K562 (cell line): Measurements from ENCODE around the gene RAP1GDS1. TPM values are rescaled to one million over a fixed set of nuclear protein-coding genes. Genes with fewer than 3 reads are reported as not detected.

Experiments used
- ATAC-seq: fragments of 200-7000 bp; cut with Tn5 transposase; 3 replicates; pipeline ENCODE4 v1.9.1; 2020; ENCODE audit warnings: moderate library complexity
- BruUV-seq: library from RNA; stranded (reverse); fragments of 400-500 nt; replicated peaks from 2 replicates; lab custom pipeline; 2021; lab: Mats Ljungman, UMichigan
- CTCF ChIA-PET: fragments of 300-600 bp; formaldehyde crosslinking; extraction: SDS; loops from one replicate; lab custom pipeline; 2021; ENCODE audit warnings: low intra/inter-chr PET ratio; lab: Yijun Ruan, JAX
- POLR2A ChIA-PET: fragments of 300-600, 350-650 bp; sonication (Branson Sonifier 250); formaldehyde crosslinking; extraction: SDS; loops from one replicate; lab custom pipeline; 2021; ENCODE audit warnings: antibody characterized with exemption, inconsistent platforms; lab: Yijun Ruan, JAX
- DNase-seq, 4 experiments: peaks; one replicate each; pipeline versions ENCODE4 v3.0.0 to v3.0.0-alpha.2; 2011 to 2018; ENCODE audit warnings: low spot score in 3 of 4, mixed read lengths in 3 of 4; ENCODE audit errors: extremely low read depth in 1 of 4
- FAIRE-seq: peaks from 2 replicates; lab custom pipeline; 2011; peaks lifted over from hg19 to GRCh38; lab: Jason Lieb, UNC
- H2AFZ ChIP-seq: 2 replicates; pipeline ENCODE4 v1.6.0; 2011; ENCODE audit warnings: low read depth, low read length, control low read depth, inconsistent platforms
- H3K27ac ChIP-seq: fragments of 200-600 bp; 3 replicates; pipeline ENCODE4 v1.8.0; 2011; ENCODE audit warnings: low read depth, mild to moderate bottlenecking, control low read depth, inconsistent platforms, low read length, moderate library complexity, mixed read lengths; ENCODE audit errors: extremely low read depth
- H3K27me3 ChIP-seq, 2 experiments: fragments of 300-600 bp in 1 of 2; 2 replicates in 1 of 2; 3 replicates in 1 of 2; pipeline versions ENCODE4 v1.6.0 to v1.8.0; 2011; ENCODE audit warnings: inconsistent platforms in 2 of 2, low read length in 2 of 2, mild to moderate bottlenecking in 1 of 2, mixed read lengths in 1 of 2, moderate library complexity in 1 of 2; ENCODE audit not compliant: control insufficient read depth in 2 of 2, insufficient read depth in 2 of 2
- H3K36me3 ChIP-seq: fragments of 300-600 bp; 3 replicates; pipeline ENCODE4 v1.8.0; 2011; ENCODE audit warnings: mild to moderate bottlenecking, low read length, inconsistent platforms; ENCODE audit not compliant: control insufficient read depth, insufficient read depth
- H3K4me1 ChIP-seq, 2 experiments: fragments of 200-600 bp in 1 of 2; replicated peaks in 1 of 2; 2 replicates in 1 of 2; 3 replicates in 1 of 2; pipeline versions ENCODE4 v1.5.1 to v1.8.0; 2011; ENCODE audit warnings: inconsistent platforms in 2 of 2, low read length in 2 of 2, mild to moderate bottlenecking in 1 of 2, mixed read lengths in 1 of 2, moderate library complexity in 1 of 2; ENCODE audit not compliant: control insufficient read depth in 2 of 2, insufficient read depth in 2 of 2
- H3K4me2 ChIP-seq: 2 replicates; pipeline ENCODE4 v1.6.1; 2011; ENCODE audit warnings: low read length, control low read depth, inconsistent platforms, mixed read lengths; ENCODE audit not compliant: insufficient read depth
- H3K4me3 ChIP-seq: fragments of 200-600 bp; sonication (generic), shearing (Covaris generic); 2 replicates; pipeline ENCODE4 v1.5.1; 2016; ENCODE audit warnings: control low read depth, inconsistent platforms
- H3K79me2 ChIP-seq: fragments of 200-600 bp; 3 replicates; pipeline ENCODE4 v1.8.0; 2011; ENCODE audit warnings: low read length, inconsistent platforms; ENCODE audit not compliant: control insufficient read depth, insufficient read depth
- H3K9ac ChIP-seq, 2 experiments: 2 replicates each; pipeline versions ENCODE4 v1.6.0 to v1.6.1; 2011; ENCODE audit warnings: low read depth in 2 of 2, low read length in 2 of 2, control low read depth in 1 of 2, inconsistent platforms in 1 of 2, mild to moderate bottlenecking in 1 of 2, mixed read lengths in 1 of 2; ENCODE audit not compliant: insufficient read depth in 1 of 2
- H3K9me1 ChIP-seq: one replicate; pipeline ENCODE4 v1.6.0; 2011; ENCODE audit warnings: inconsistent platforms, mild to moderate bottlenecking, low read length, moderate library complexity; ENCODE audit not compliant: control insufficient read depth, insufficient read depth
- H3K9me3 ChIP-seq: replicated peaks from 2 replicates; pipeline ENCODE4 v1.5.1; 2011; ENCODE audit warnings: low read depth, low read length, inconsistent platforms; ENCODE audit not compliant: control insufficient read depth, insufficient read depth
- H4K20me1 ChIP-seq: replicated peaks from 2 replicates; pipeline ENCODE4 v1.6.1; 2011; ENCODE audit warnings: low read length, inconsistent platforms, mixed read lengths; ENCODE audit not compliant: control insufficient read depth, insufficient read depth
- BHLHE40 ChIP-seq: IDR thresholded peaks from 2 replicates; pipeline ENCODE4 v1.6.1; 2011; ENCODE audit warnings: low read length, improper control_type of control experiment
- KAT7 ChIP-seq: sonication (generic); formaldehyde crosslinking; IDR thresholded peaks from 2 replicates; pipeline ENCODE4 v1.8.0; 2022; ENCODE audit warnings: missing genetic modification reagents, mild to moderate bottlenecking, borderline replicate concordance
- MTA2 ChIP-seq: fragments of 450-650 bp; IDR thresholded peaks from 2 replicates; pipeline ENCODE4 v1.6.1; 2016; ENCODE audit warnings: low read depth
- NFXL1 ChIP-seq: fragments of 450-650 bp; formaldehyde crosslinking; IDR thresholded peaks from 2 replicates; pipeline ENCODE4 v1.4.0; 2021; ENCODE audit warnings: mild to moderate bottlenecking
- PATZ1 ChIP-seq: fragments of 250-450 bp; sonication (Bioruptor Pico); IDR thresholded peaks from 2 replicates; pipeline ENCODE4 v1.5.0; 2020; ENCODE audit warnings: mild to moderate bottlenecking, borderline replicate concordance
- RFX1 ChIP-seq: fragments of 450-650 bp; IDR thresholded peaks from 2 replicates; pipeline ENCODE4 v1.6.1; 2016; ENCODE audit warnings: mild to moderate bottlenecking, moderate library complexity
- TFE3 ChIP-seq: fragments of 450-650 bp; formaldehyde crosslinking; IDR thresholded peaks from 2 replicates; pipeline ENCODE4 v1.4.0; 2020; ENCODE audit warnings: mild to moderate bottlenecking, mixed read lengths
- ZNF174 ChIP-seq: fragments of 250-450 bp; sonication (Bioruptor Pico); IDR thresholded peaks from 2 replicates; pipeline ENCODE4 v1.4.0; 2020; ENCODE audit warnings: mild to moderate bottlenecking
- ZNF212 ChIP-seq: fragments of 450-650 bp; formaldehyde crosslinking; IDR thresholded peaks from 2 replicates; pipeline ENCODE4 v1.4.0; 2020; ENCODE audit warnings: mild to moderate bottlenecking
- ZNF445 ChIP-seq: fragments of 250-450 bp; sonication (Bioruptor Pico); IDR thresholded peaks from 2 replicates; pipeline ENCODE4 v1.4.0; 2020; ENCODE audit warnings: low read depth, mild to moderate bottlenecking, moderate library complexity
- ZNF764 ChIP-seq: fragments of 250-450 bp; sonication (Bioruptor Pico); IDR thresholded peaks from 2 replicates; pipeline ENCODE4 v1.4.0; 2020; ENCODE audit warnings: low read depth, mild to moderate bottlenecking, moderate library complexity
- WGBS: fragments of 100-300 bp; shearing (Covaris generic); methylation state at CpG from one replicate; pipeline ENCODE4 v1.1.6; 2016; ENCODE audit warnings: low coverage, mixed read lengths; ENCODE audit not compliant: insufficient coverage; ENCODE audit errors: missing lambda C conversion rate; 5-methylcytosine and 5-hydroxymethylcytosine counted together
- in situ Hi-C: fragments of 300-500 bp; cut with MboI; formaldehyde crosslinking; loops from 4 replicates; pipeline ENCODE4 v1.15.0; 2018; ENCODE audit warnings: inconsistent platforms, mixed read lengths
- intact Hi-C: fragments of 100-400 bp; cut with micrococcal nuclease; formaldehyde crosslinking; loops from 2 replicates; pipeline ENCODE4 v1.14.2; 2022
- polyA plus RNA-seq, 8 experiments: library from polyadenylated mRNA; depleted of rRNA in 4 of 8; stranded (reverse) in 5 of 8; unstranded in 3 of 8; fragments of >200 nt; fragmentation: Nextera tagmentation in 2 of 8; fragmentation: Illumina TruSeq in 1 of 8; extraction: Ambion mirVana in 2 of 8; extraction: Trizol in 1 of 8; gene quantifications; 2 replicates each; pipeline versions ENCODE4 v1.2.1 to v1.2.3, GENCODE V29; 2011 to 2014; ENCODE audit warnings: inconsistent platforms in 1 of 8, missing spikeins in 1 of 8
- total RNA-seq, 7 experiments: library from RNA; depleted of rRNA in 6 of 7; stranded (reverse); fragments of >200 nt in 6 of 7; fragmentation: Illumina TruSeq in 2 of 7; extraction: Trizol in 2 of 7; gene quantifications; 2 replicates each; pipeline versions ENCODE4 v1.2.1 to v1.2.3, GENCODE V29; 2011 to 2021; ENCODE audit warnings: low replicate concordance in 1 of 7
- TF ChIP-seq, protein P1 (sequence below): IDR thresholded peaks from 2 replicates; pipeline ENCODE4 v1.6.1; 2012; ENCODE audit warnings: low read depth, low read length, improper control_type of control experiment, borderline replicate concordance
- TF ChIP-seq, protein P2 (sequence below): fragments of 250-450 bp; sonication (Bioruptor Pico); IDR thresholded peaks from 2 replicates; pipeline ENCODE4 v1.4.0; 2020; ENCODE audit warnings: borderline replicate concordance

The RAP1GDS1 gene
- total and polyA plus RNA-seq, 9 of the 15 experiments (the other 6 are each of a cell fraction or from before 2014, with no cell fraction given) = 27.2 to 55.6 (median 31.5) TPM

- TF ChIP-seq, protein P1, sequence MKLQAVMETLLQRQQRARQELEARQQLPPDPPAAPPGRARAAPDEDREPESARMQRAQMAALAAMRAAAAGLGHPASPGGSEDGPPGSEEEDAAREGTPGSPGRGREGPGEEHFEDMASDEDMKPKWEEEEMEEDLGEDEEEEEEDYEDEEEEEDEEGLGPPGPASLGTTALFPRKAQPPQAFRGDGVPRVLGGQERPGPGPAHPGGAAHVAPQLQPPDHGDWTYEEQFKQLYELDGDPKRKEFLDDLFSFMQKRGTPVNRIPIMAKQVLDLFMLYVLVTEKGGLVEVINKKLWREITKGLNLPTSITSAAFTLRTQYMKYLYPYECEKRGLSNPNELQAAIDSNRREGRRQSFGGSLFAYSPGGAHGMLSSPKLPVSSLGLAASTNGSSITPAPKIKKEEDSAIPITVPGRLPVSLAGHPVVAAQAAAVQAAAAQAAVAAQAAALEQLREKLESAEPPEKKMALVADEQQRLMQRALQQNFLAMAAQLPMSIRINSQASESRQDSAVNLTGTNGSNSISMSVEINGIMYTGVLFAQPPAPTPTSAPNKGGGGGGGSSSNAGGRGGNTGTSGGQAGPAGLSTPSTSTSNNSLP = no peak
- no peak for TF ChIP-seq ZNF445 (CRISPR knock-in tag)
- TF ChIP-seq ZNF174 (CRISPR knock-in tag) = no peak
- TF ChIP-seq MTA2 = no peak
Observed at GRCh38 chr4:98275145-98275544, 14.0 kb downstream of the RAP1GDS1 start (continued).

- no peak for FAIRE-seq
- in situ Hi-C loops (no loop called here), intact Hi-C loops (no loop called here)
- no peak for DNase-seq
- H3K9ac ChIP-seq = no peak overlapping the region
- H3K27ac ChIP-seq = no peak overlapping the region
- peaks cover 36% of the 10 kb centered on the region for H3K79me2 ChIP-seq
- H3K4me1 ChIP-seq = no peaks in the 10 kb centered on the region
- H3K9me3 ChIP-seq = no peaks in the 10 kb centered on the region
- no peaks in the 10 kb centered on the region for H4K20me1 ChIP-seq
- BruUV-seq = no TSS peak
- WGBS = 56% methylated on average over 3 of the region's 3 CpGs
- H3K4me2 ChIP-seq = no peak overlapping the region
- H3K36me3 ChIP-seq = no peaks in the 10 kb centered on the region
- ChIA-PET POLR2A (no interaction called here), CTCF (no interaction called here)
- no peak overlapping the region for H2AFZ ChIP-seq
- peak; percentile 37; the same call in 1 of the 3 replicates for ATAC-seq
- no peaks in the 10 kb centered on the region for H3K9me1 ChIP-seq
- no peaks in the 10 kb centered on the region for H3K27me3 ChIP-seq
- no peak overlapping the region for H3K4me3 ChIP-seq
- TF ChIP-seq ZNF764 (CRISPR knock-in tag) (no peak), TFE3 (CRISPR knock-in tag) (no peak), ZNF212 (CRISPR knock-in tag) (no peak), PATZ1 (no peak), NFXL1 (no peak), BHLHE40 (no peak), KAT7 (no peak), RFX1 (no peak)
- TF ChIP-seq, protein P2, sequence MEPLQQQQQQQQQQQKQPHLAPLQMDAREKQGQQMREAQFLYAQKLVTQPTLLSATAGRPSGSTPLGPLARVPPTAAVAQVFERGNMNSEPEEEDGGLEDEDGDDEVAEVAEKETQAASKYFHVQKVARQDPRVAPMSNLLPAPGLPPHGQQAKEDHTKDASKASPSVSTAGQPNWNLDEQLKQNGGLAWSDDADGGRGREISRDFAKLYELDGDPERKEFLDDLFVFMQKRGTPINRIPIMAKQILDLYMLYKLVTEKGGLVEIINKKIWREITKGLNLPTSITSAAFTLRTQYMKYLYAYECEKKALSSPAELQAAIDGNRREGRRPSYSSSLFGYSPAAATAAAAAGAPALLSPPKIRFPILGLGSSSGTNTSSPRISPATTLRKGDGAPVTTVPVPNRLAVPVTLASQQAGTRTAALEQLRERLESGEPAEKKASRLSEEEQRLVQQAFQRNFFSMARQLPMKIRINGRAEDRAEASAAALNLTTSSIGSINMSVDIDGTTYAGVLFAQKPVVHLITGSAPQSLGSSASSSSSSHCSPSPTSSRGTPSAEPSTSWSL = no peak
Observed at GRCh38 chr4:98283219-98284189, 22.3 kb downstream of the RAP1GDS1 start.
